Activated naive CD4-positive, alpha-beta T cell treated with anti-CD3 and anti-CD28 coated beads, Interleukin-2, amount 50 U/mL, for 24 hours (primary cell): ENCODE measurements around the gene SLC6A3.
"Not testable (repeated sequence)": the region's sequence is repeated elsewhere in the genome, so short reads cannot be mapped to it uniquely, and the experiment has no call there.

Source experiments
- H3K27ac Mint-ChIP-seq: one replicate; pipeline ENCODE4 v1.8.0; 2021; ENCODE audit warnings: mild to moderate bottlenecking, mixed read lengths
- H3K27me3 Mint-ChIP-seq: one replicate; pipeline ENCODE4 v1.8.0; 2021; ENCODE audit warnings: mixed read lengths
- H3K36me3 Mint-ChIP-seq: one replicate; pipeline ENCODE4 v1.8.0; 2021; ENCODE audit warnings: mixed read lengths
- H3K4me1 Mint-ChIP-seq: one replicate; pipeline ENCODE4 v1.8.0; 2021; ENCODE audit warnings: mixed read lengths
- H3K4me3 Mint-ChIP-seq: one replicate; pipeline ENCODE4 v1.8.0; 2021; ENCODE audit warnings: mild to moderate bottlenecking, mixed read lengths
- H3K9me3 Mint-ChIP-seq: one replicate; pipeline ENCODE4 v1.8.0; 2021; ENCODE audit warnings: mixed read lengths

The SLC6A3 gene

GRCh38 chr5:1481266-1481958 lies 36.2 kb upstream of the SLC6A3 start:
- no peaks in the 10 kb centered on the region for H3K4me1 Mint-ChIP-seq
- no peak overlapping the region for H3K27ac Mint-ChIP-seq
- no peaks in the 10 kb centered on the region for H3K36me3 Mint-ChIP-seq
- no peaks in the 10 kb centered on the region for H3K9me3 Mint-ChIP-seq
- no peak overlapping the region for H3K4me3 Mint-ChIP-seq
- H3K27me3 Mint-ChIP-seq = no peaks in the 10 kb centered on the region

GRCh38 chr5:1480806-1481205 lies 35.6 kb upstream of the SLC6A3 start:
- Mint-ChIP-seq H3K9me3 (no peaks in the 10 kb centered on the region), H3K4me1 (no peaks in the 10 kb centered on the region), H3K27me3 (no peaks in the 10 kb centered on the region), H3K27ac (no peak overlapping the region), H3K4me3 (no peak overlapping the region), H3K36me3 (no peaks in the 10 kb centered on the region)

GRCh38 chr5:1480217-1480616 lies 35.0 kb upstream of the SLC6A3 start:
- Mint-ChIP-seq H3K4me1 (no peaks in the 10 kb centered on the region), H3K4me3 (no peak overlapping the region), H3K27ac (no peak overlapping the region), H3K36me3 (no peaks in the 10 kb centered on the region), H3K9me3 (no peaks in the 10 kb centered on the region), H3K27me3 (no peaks in the 10 kb centered on the region)

- Mint-ChIP-seq H3K27me3 (no peaks in the 10 kb centered on the region), H3K9me3 (no peaks in the 10 kb centered on the region), H3K4me3 (no peak overlapping the region), H3K36me3 (no peaks in the 10 kb centered on the region), H3K4me1 (no peaks in the 10 kb centered on the region), H3K27ac (no peak overlapping the region)
Measured at GRCh38 chr5:1479581-1480188, 34.4 kb upstream of the SLC6A3 start.

GRCh38 chr5:1479066-1479465 lies 33.8 kb upstream of the SLC6A3 start:
- Mint-ChIP-seq H3K9me3 (no peaks in the 10 kb centered on the region), H3K4me3 (no peak overlapping the region), H3K27me3 (no peaks in the 10 kb centered on the region), H3K27ac (no peak overlapping the region), H3K36me3 (no peaks in the 10 kb centered on the region), H3K4me1 (no peaks in the 10 kb centered on the region)

- Mint-ChIP-seq H3K27me3 (no peaks in the 10 kb centered on the region), H3K4me1 (no peaks in the 10 kb centered on the region), H3K27ac (no peak overlapping the region), H3K36me3 (no peaks in the 10 kb centered on the region), H3K9me3 (no peaks in the 10 kb centered on the region), H3K4me3 (no peak overlapping the region)
Measured at GRCh38 chr5:1478271-1479035, 33.2 kb upstream of the SLC6A3 start.

GRCh38 chr5:1477341-1477740 lies 32.1 kb upstream of the SLC6A3 start:
- Mint-ChIP-seq H3K4me3 (no peak overlapping the region), H3K27ac (no peak overlapping the region), H3K27me3 (no peaks in the 10 kb centered on the region), H3K9me3 (no peaks in the 10 kb centered on the region), H3K4me1 (no peaks in the 10 kb centered on the region), H3K36me3 (peaks cover 3% of the 10 kb centered on the region)

GRCh38 chr5:1476967-1477310 lies 31.7 kb upstream of the SLC6A3 start:
- Mint-ChIP-seq H3K27me3 (no peaks in the 10 kb centered on the region), H3K36me3 (peaks cover 3% of the 10 kb centered on the region), H3K4me1 (no peaks in the 10 kb centered on the region), H3K9me3 (no peaks in the 10 kb centered on the region), H3K4me3 (no peak overlapping the region), H3K27ac (no peak overlapping the region)

GRCh38 chr5:1476181-1476966 lies 31.1 kb upstream of the SLC6A3 start:
- H3K36me3 Mint-ChIP-seq = peaks cover 3% of the 10 kb centered on the region
- no peak overlapping the region for H3K27ac Mint-ChIP-seq
- no peaks in the 10 kb centered on the region for H3K4me1 Mint-ChIP-seq
- no peaks in the 10 kb centered on the region for H3K9me3 Mint-ChIP-seq
- H3K27me3 Mint-ChIP-seq = no peaks in the 10 kb centered on the region
- H3K4me3 Mint-ChIP-seq = no peak overlapping the region

GRCh38 chr5:1475544-1475900 lies 30.3 kb upstream of the SLC6A3 start:
- not testable (repeated sequence) for H3K27me3 Mint-ChIP-seq, H3K36me3 Mint-ChIP-seq, H3K9me3 Mint-ChIP-seq, H3K27ac Mint-ChIP-seq, H3K4me3 Mint-ChIP-seq, H3K4me1 Mint-ChIP-seq

GRCh38 chr5:1474866-1475543 lies 29.8 kb upstream of the SLC6A3 start:
- Mint-ChIP-seq H3K4me3 (no peak overlapping the region), H3K4me1 (no peaks in the 10 kb centered on the region), H3K36me3 (peaks cover 3% of the 10 kb centered on the region), H3K27me3 (no peaks in the 10 kb centered on the region), H3K9me3 (no peaks in the 10 kb centered on the region), H3K27ac (no peak overlapping the region)

- H3K4me3 Mint-ChIP-seq = no peak overlapping the region
- H3K36me3 Mint-ChIP-seq = peaks cover 3% of the 10 kb centered on the region
Measured at GRCh38 chr5:1474183-1474839, 29.1 kb upstream of the SLC6A3 start.

GRCh38 chr5:1473746-1474145 lies 28.5 kb upstream of the SLC6A3 start:
- Mint-ChIP-seq H3K36me3 (peaks cover 3% of the 10 kb centered on the region), H3K4me1 (no peaks in the 10 kb centered on the region), H3K27me3 (no peaks in the 10 kb centered on the region), H3K27ac (no peak overlapping the region), H3K4me3 (no peak overlapping the region), H3K9me3 (no peaks in the 10 kb centered on the region)

More at GRCh38 chr5:1474183-1474839, 29.1 kb upstream of the SLC6A3 start:
- Mint-ChIP-seq H3K27me3 (no peaks in the 10 kb centered on the region), H3K9me3 (no peaks in the 10 kb centered on the region), H3K27ac (no peak overlapping the region), H3K4me1 (no peaks in the 10 kb centered on the region)

- Mint-ChIP-seq H3K27me3 (no peaks in the 10 kb centered on the region), H3K4me1 (no peaks in the 10 kb centered on the region), H3K9me3 (no peaks in the 10 kb centered on the region), H3K4me3 (no peak overlapping the region), H3K36me3 (peaks cover 3% of the 10 kb centered on the region), H3K27ac (no peak overlapping the region)
Measured at GRCh38 chr5:1472964-1473628, 27.9 kb upstream of the SLC6A3 start.
